H1 (cell line): ENCODE measurements around the gene CCDC40. TPM values are rescaled to one million over a fixed set of nuclear protein-coding genes. Genes with fewer than 3 reads are reported as not detected.

ENCODE experiments used
- EZH2 ChIP-seq: fragments of 200-600 bp; sonication (generic); IDR thresholded peaks from 2 replicates; pipeline ENCODE4 v1.7.1; 2012; ENCODE audit warnings: low read depth, mild to moderate bottlenecking, moderate library complexity, low read length, inconsistent platforms; ENCODE audit not compliant: severe bottlenecking
- NRF1 ChIP-seq: IDR thresholded peaks from 2 replicates; pipeline ENCODE4 v1.6.1; 2011; ENCODE audit warnings: mild to moderate bottlenecking, low read depth, low read length, improper control_type of control experiment
- RBBP5 ChIP-seq: IDR thresholded peaks from 2 replicates; pipeline ENCODE4 v1.7.1; 2012; ENCODE audit warnings: low read depth, mild to moderate bottlenecking, inconsistent platforms, low read length, moderate library complexity, borderline replicate concordance
- RNF2 ChIP-seq: fragments of 200-900, 300-1000 bp; sonication (generic); IDR thresholded peaks from 2 replicates; pipeline ENCODE4 v1.7.1; 2016; ENCODE audit warnings: borderline replicate concordance, low read depth, mild to moderate bottlenecking, antibody characterized with exemption, low read length; ENCODE audit not compliant: poor library complexity, severe bottlenecking; ENCODE audit errors: missing control alignments
- SIN3A ChIP-seq, 2 experiments: IDR thresholded peaks in 1 of 2; conservative IDR thresholded peaks in 1 of 2; 2 replicates each; pipeline ENCODE4 v1.6.1; 2011 to 2012; ENCODE audit warnings: low read length in 2 of 2, improper control_type of control experiment in 1 of 2, low read depth in 1 of 2, mild to moderate bottlenecking in 1 of 2
- SUZ12 ChIP-seq: fragments of 200-600 bp; sonication (generic); IDR thresholded peaks from 2 replicates; pipeline ENCODE4 v1.6.1; 2012; ENCODE audit warnings: mild to moderate bottlenecking, inconsistent platforms, low read length, moderate library complexity, mixed read lengths
- polyA plus RNA-seq, 7 experiments: library from polyadenylated mRNA; depleted of rRNA in 3 of 7; stranded (reverse) in 5 of 7; unstranded in 2 of 7; fragments of >200 nt in 5 of 7; fragments of 200-250 nt in 2 of 7; gene quantifications; 1 replicate in 5 of 7; 2 replicates in 1 of 7; 4 replicates in 1 of 7; pipeline versions ENCODE4 v1.2.1 to v1.2.3, GENCODE V29; 2011 to 2013; ENCODE audit warnings: missing spikeins in 2 of 7, mixed read lengths in 2 of 7
- total RNA-seq: library from RNA; stranded (reverse); fragmentation: NEBNext Ultra II Directional; extraction: Animal tissue kit (Norgen Biotek cat#: 25700); gene quantifications from 2 replicates; pipeline ENCODE4 v1.2.1, GENCODE V29; 2021
- TF ChIP-seq, protein P1 (sequence below): fragments of 300-600 bp; sonication (generic); IDR thresholded peaks from 2 replicates; pipeline ENCODE4 v1.7.1; 2012; ENCODE audit warnings: low read length, moderate library complexity, mild to moderate bottlenecking, inconsistent platforms; ENCODE audit not compliant: insufficient replicate concordance

Gene CCDC40
- total and polyA plus RNA-seq, 2 of the 8 experiments (the other 6 are each of a cell fraction or from before 2014, with no cell fraction given) = 4.1 to 11.5 TPM

DNA sequence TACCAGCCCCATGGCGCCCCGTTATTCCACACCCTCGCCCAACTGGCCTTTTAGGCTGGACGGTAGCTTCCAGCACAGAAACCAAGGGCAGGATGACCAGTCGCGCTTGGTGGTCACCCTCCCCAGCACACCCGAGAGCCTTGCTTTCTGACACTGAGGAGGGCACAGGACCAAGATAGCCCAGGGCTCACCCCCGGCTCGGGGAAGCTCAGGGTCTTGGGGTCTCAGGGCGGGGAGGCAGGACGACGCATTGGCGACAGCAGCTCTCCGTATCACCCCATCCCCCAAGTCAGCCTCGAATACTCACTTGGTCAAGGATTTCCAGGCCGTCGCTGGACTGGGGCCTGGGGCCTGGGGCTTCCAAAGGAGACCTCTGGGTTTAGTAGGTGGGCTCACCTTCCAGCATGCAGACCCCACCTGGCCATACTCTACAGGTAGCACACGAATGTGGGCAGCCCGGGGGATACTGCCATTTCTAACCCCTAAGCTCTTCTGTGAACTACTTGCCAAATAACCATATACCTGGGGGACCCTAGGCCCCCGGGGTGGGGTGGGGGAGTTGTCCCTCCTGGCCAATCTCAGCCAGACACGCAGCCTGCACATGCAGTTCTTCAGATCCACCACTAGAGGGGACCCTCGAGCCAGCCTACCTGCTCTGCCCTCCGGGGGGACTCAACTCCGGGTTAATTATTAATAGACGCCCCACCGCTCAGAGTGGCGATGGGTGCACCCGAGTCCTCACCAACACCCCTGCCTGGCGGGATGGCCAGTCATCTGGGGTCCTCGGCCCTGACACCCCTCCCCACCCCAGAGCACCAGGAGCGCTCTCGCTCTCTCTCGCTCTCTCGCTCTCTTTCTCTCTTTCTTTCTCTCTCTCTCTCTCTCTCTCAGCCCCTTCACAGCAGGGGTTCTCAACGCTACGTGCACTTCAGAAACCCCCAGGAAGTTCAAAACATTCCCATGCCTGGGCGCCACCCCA, 30.8 kb upstream of the CCDC40 start (continued):
- TF ChIP-seq RNF2 (no peak), SIN3A (conservative IDR thresholded peaks at IDR 0.05 in 1 of 2, IDR thresholded peaks at IDR 0.05 in 1 of 2; ENCODE audit: low read depth in 1 of 2, low read length in 2 of 2) (no peak), NRF1 (no peak), SUZ12 (no peak), EZH2 (no peak), RBBP5 (no peak)
- TF ChIP-seq, protein P1, sequence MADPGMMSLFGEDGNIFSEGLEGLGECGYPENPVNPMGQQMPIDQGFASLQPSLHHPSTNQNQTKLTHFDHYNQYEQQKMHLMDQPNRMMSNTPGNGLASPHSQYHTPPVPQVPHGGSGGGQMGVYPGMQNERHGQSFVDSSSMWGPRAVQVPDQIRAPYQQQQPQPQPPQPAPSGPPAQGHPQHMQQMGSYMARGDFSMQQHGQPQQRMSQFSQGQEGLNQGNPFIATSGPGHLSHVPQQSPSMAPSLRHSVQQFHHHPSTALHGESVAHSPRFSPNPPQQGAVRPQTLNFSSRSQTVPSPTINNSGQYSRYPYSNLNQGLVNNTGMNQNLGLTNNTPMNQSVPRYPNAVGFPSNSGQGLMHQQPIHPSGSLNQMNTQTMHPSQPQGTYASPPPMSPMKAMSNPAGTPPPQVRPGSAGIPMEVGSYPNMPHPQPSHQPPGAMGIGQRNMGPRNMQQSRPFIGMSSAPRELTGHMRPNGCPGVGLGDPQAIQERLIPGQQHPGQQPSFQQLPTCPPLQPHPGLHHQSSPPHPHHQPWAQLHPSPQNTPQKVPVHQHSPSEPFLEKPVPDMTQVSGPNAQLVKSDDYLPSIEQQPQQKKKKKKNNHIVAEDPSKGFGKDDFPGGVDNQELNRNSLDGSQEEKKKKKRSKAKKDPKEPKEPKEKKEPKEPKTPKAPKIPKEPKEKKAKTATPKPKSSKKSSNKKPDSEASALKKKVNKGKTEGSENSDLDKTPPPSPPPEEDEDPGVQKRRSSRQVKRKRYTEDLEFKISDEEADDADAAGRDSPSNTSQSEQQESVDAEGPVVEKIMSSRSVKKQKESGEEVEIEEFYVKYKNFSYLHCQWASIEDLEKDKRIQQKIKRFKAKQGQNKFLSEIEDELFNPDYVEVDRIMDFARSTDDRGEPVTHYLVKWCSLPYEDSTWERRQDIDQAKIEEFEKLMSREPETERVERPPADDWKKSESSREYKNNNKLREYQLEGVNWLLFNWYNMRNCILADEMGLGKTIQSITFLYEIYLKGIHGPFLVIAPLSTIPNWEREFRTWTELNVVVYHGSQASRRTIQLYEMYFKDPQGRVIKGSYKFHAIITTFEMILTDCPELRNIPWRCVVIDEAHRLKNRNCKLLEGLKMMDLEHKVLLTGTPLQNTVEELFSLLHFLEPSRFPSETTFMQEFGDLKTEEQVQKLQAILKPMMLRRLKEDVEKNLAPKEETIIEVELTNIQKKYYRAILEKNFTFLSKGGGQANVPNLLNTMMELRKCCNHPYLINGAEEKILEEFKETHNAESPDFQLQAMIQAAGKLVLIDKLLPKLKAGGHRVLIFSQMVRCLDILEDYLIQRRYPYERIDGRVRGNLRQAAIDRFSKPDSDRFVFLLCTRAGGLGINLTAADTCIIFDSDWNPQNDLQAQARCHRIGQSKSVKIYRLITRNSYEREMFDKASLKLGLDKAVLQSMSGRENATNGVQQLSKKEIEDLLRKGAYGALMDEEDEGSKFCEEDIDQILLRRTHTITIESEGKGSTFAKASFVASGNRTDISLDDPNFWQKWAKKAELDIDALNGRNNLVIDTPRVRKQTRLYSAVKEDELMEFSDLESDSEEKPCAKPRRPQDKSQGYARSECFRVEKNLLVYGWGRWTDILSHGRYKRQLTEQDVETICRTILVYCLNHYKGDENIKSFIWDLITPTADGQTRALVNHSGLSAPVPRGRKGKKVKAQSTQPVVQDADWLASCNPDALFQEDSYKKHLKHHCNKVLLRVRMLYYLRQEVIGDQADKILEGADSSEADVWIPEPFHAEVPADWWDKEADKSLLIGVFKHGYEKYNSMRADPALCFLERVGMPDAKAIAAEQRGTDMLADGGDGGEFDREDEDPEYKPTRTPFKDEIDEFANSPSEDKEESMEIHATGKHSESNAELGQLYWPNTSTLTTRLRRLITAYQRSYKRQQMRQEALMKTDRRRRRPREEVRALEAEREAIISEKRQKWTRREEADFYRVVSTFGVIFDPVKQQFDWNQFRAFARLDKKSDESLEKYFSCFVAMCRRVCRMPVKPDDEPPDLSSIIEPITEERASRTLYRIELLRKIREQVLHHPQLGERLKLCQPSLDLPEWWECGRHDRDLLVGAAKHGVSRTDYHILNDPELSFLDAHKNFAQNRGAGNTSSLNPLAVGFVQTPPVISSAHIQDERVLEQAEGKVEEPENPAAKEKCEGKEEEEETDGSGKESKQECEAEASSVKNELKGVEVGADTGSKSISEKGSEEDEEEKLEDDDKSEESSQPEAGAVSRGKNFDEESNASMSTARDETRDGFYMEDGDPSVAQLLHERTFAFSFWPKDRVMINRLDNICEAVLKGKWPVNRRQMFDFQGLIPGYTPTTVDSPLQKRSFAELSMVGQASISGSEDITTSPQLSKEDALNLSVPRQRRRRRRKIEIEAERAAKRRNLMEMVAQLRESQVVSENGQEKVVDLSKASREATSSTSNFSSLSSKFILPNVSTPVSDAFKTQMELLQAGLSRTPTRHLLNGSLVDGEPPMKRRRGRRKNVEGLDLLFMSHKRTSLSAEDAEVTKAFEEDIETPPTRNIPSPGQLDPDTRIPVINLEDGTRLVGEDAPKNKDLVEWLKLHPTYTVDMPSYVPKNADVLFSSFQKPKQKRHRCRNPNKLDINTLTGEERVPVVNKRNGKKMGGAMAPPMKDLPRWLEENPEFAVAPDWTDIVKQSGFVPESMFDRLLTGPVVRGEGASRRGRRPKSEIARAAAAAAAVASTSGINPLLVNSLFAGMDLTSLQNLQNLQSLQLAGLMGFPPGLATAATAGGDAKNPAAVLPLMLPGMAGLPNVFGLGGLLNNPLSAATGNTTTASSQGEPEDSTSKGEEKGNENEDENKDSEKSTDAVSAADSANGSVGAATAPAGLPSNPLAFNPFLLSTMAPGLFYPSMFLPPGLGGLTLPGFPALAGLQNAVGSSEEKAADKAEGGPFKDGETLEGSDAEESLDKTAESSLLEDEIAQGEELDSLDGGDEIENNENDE = no peak
